ENCODE results near the gene TMA7B. TPM values are rescaled to one million over a fixed set of nuclear protein-coding genes. Genes with fewer than 3 reads are reported as not detected.

TMA7B gene
- total and polyA plus RNA-seq, 8 donors: 0.13 to 0.17 TPM; not detected in 6

GRCh38 chr22:39914584-39914983 is 45.6 kb upstream of the TMA7B start:
- H3K27me3 ChIP-seq: no peaks in the 10 kb centered on the region
- no peaks in the 10 kb centered on the region for H3K4me1 ChIP-seq
- no peak overlapping the region for H3K27ac ChIP-seq
- no peak for FAIRE-seq
- H3K36me3 ChIP-seq: no peaks in the 10 kb centered on the region
- no peaks in the 10 kb centered on the region for H3K9me3 ChIP-seq
- no peak for TF ChIP-seq CTCF (IDR thresholded peaks at IDR 0.05)
- no peak for ATAC-seq
- intact Hi-C loops (cut with DNase I): no loop called here
- DNase-seq: no peak
- WGBS, 2 donors: 83 to 88% methylated on average over 9 of the region's 9 CpGs
- H3K4me3 ChIP-seq: no peak overlapping the region

- no peak for DNase-seq
- WGBS, 2 donors: 73% methylated on average over 4 of the region's 4 CpGs
Measured at GRCh38 chr22:39915295-39915726, 44.9 kb upstream of the TMA7B start.

GRCh38 chr22:39916496-39916895 is 43.7 kb upstream of the TMA7B start:
- no peak for TF ChIP-seq CTCF (IDR thresholded peaks at IDR 0.05)
- intact Hi-C loops (cut with DNase I): no loop called here
- H3K4me3 ChIP-seq: no peak overlapping the region
- no peaks in the 10 kb centered on the region for H3K9me3 ChIP-seq
- no peaks in the 10 kb centered on the region for H3K36me3 ChIP-seq
- 81 to 84% methylated on average over 3 of the region's 3 CpGs for WGBS, 2 donors
- no peak overlapping the region for H3K27ac ChIP-seq
- FAIRE-seq (no peak), ATAC-seq (no peak), DNase-seq (no peak)
- H3K27me3 ChIP-seq: no peaks in the 10 kb centered on the region
- H3K4me1 ChIP-seq: no peaks in the 10 kb centered on the region

More at GRCh38 chr22:39915295-39915726, 44.9 kb upstream of the TMA7B start:
- Histone ChIP-seq H3K36me3 (no peaks in the 10 kb centered on the region), H3K4me3 (no peak overlapping the region), H3K9me3 (no peaks in the 10 kb centered on the region), H3K4me1 (no peaks in the 10 kb centered on the region), H3K27me3 (no peaks in the 10 kb centered on the region), H3K27ac (no peak overlapping the region)
- no peak for ATAC-seq
- TF ChIP-seq CTCF (IDR thresholded peaks at IDR 0.05): no peak
- intact Hi-C loops (cut with DNase I): no loop called here
- FAIRE-seq: no peak

GRCh38 chr22:39917197-39917643 is 43.0 kb upstream of the TMA7B start:
- no peak for DNase-seq
- intact Hi-C loops (cut with DNase I): no loop called here
- no peak for TF ChIP-seq CTCF (IDR thresholded peaks at IDR 0.05)
- 73 to 79% methylated on average over 5 of the region's 5 CpGs for WGBS, 2 donors
- no peak for FAIRE-seq
- no peak overlapping the region for H3K27ac ChIP-seq
- no peak overlapping the region for H3K4me3 ChIP-seq
- no peaks in the 10 kb centered on the region for H3K9me3 ChIP-seq
- ATAC-seq: no peak
- no peaks in the 10 kb centered on the region for H3K4me1 ChIP-seq
- H3K27me3 ChIP-seq: no peaks in the 10 kb centered on the region
- no peaks in the 10 kb centered on the region for H3K36me3 ChIP-seq

GRCh38 chr22:39917776-39918495 is 42.3 kb upstream of the TMA7B start:
- Histone ChIP-seq H3K27me3 (no peaks in the 10 kb centered on the region), H3K27ac (no peak overlapping the region), H3K4me3 (no peak overlapping the region), H3K36me3 (no peaks in the 10 kb centered on the region), H3K4me1 (no peaks in the 10 kb centered on the region), H3K9me3 (no peaks in the 10 kb centered on the region)
- WGBS, 2 donors: 51 to 57% methylated on average over 12 of the region's 12 CpGs
- FAIRE-seq (no peak), DNase-seq (no peak), ATAC-seq (no peak)
- intact Hi-C loops (cut with DNase I): no loop called here
- TF ChIP-seq CTCF (IDR thresholded peaks at IDR 0.05): no peak
